SK-N-DZ (cell line): ENCODE data around the gene DMXL2.
"Not testable (repeated sequence)": the region's sequence is repeated elsewhere in the genome, so short reads cannot be mapped to it uniquely, and the experiment has no call there.

ENCODE experiments used
- DNase-seq: peaks from one replicate; pipeline ENCODE4 v3.0.0-alpha.2; 2015; ENCODE audit warnings: low spot score

DMXL2 gene

GRCh38 chr15:51494411-51495314 is 127.9 kb downstream of the DMXL2 start:
- DNase-seq: no peak

DNA sequence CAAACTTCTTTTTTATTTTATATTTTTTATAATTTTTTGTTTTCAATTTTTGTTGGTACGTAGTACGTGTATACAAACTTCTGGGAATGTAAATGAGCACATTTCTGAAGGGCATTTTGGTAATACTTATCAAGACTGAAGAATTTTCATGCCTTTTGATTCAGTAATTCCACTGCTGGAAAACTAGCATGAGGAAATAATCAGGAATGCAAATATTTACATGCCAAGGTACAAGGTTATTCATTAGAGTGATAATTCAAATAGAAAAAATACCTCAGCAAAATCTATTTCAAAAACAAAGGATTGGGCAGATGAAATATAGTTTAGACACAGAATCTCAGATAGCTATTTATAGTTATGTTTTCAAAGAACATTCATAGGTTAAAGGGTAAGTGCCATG is 128.7 kb downstream of the DMXL2 start:
- DNase-seq: no peak

DNA sequence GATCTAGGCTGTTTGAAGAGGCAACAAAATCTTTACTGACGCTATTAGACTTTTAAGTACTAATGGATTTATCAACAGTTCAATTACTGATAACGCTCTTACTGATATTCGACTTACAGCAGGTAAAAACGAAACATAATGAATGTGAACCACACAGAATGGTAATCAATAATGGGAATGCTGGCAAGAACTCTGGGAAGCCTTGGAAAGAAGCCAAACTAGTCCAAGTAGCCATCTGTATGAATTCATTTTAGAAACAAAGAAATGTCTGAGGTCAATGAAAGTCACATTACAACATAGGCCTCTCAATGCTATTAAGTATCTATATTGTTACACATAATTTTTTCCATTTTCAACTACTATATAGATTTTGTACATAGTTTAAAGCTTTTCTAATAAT is 130.0 kb downstream of the DMXL2 start:
- no peak for DNase-seq

DNA sequence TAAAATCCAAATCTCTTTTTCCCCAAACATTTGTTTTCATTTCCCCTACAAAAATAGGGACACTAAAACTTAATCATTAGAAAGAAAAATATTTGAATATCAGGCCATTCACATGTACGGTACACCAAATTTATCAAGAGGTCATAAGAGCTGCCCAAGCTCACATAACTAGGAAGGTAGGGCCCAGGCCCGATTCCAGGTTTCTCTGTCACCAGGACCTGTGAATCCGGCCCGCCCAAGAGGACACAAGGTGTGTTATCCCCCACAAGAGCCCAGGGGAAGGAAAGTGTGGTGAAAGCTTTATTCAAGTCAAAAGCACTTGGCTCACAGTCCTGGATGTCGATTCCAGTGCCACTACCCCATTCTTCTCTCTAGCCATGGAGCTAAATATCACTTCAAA is 130.6 kb downstream of the DMXL2 start:
- no peak for DNase-seq

DNA sequence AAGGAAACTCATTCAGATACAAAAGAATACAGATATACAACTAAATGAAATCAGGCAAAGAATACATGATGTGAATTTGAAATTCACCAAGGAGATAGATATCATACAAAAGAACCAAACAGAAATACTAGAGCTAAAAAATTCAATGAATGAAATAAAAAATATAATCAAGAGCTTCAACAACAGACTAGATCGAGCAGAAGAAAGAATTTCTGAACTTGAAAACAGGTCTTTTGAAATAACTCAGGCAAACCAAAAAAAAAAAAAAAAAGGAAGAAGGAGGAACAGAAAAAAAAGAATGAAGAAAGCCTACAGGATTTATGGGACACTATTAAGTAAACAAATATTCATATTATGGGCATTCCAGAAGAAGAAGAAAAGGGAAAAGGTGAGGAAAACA is 137.8 kb downstream of the DMXL2 start:
- no peak for DNase-seq

GRCh38 chr15:51483985-51484384 is 138.6 kb downstream of the DMXL2 start:
- DNase-seq: no peak

DNA sequence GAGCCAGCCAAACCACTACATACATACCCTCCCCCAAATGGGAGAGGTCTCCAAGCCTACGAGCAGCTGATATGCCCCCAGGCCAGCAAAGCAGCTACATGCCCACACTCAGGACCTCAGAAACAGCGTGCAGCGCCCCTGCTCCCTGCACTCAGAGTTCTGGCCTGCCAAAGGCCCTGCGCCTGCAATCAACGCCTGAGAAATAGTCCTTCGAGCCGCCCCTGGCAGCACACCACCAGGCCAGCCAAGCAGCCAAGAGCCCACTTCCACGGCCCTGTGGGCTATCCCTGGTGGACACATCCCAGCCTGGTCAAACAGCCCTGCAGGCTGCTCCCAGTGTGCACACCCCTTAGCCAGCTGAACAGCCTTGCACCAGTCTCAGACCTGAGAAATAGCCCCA is 139.1 kb downstream of the DMXL2 start:
- no peak for DNase-seq

DNA sequence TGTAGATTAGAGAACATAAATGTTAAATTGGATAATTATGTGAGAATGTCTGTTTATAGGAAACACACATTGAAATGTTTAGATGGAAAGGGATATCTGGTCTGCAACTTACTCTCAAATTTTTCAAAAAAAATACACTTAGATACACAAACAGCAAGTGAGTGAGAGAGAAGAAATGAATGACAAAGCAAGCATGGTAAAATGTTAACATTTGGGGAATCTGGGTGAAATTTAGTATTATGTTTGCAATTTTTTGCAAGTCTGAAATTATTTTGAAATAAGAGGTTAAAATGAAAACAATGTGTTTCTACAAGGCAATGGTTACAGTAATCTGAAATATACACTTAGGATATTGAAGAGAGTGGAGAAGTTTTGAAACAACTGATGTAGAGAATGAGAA is 146.8 kb downstream of the DMXL2 start:
- no peak for DNase-seq

- no peak for DNase-seq
Observed at GRCh38 chr15:51470512-51470911, 152.1 kb downstream of the DMXL2 start.

DNA sequence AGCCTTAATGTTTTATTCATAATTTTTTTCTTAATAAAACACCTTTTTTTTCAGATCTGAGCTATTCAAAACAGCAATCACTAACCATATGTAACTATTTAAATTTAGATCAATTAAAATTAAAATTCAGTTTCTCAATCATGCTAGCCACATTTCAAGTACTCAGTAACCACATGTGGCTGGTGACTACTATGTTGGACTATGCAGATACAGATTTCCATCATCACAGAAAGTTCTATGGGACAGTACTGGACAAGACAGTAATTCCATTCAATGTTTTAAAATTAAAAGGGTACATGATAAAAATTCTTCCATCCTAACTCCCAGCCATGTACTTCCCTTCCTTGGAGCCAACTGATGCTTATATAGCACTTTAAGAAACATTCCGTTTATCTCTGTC is 161.8 kb downstream of the DMXL2 start:
- DNase-seq: no peak

DNA sequence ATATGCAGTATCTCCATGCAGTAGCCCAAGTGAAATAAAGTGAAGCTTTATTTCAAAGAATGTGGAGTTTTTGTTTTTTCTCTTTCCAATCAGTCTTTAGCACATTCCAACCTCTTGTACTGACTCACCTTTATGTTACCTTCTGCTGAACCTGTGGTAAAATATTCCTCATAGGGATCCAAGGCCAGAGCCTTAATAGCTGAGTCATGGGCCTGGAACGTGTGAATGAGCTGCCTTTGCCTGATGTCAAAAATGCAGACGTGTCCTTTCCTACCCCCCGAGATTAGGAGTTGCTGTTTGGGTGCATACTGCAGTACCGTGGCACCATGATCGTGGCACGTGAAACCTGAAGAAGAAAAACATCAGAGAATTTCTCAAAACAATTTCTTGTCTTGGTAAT is 172.6 kb downstream of the DMXL2 start:
- DNase-seq: no peak

DNA sequence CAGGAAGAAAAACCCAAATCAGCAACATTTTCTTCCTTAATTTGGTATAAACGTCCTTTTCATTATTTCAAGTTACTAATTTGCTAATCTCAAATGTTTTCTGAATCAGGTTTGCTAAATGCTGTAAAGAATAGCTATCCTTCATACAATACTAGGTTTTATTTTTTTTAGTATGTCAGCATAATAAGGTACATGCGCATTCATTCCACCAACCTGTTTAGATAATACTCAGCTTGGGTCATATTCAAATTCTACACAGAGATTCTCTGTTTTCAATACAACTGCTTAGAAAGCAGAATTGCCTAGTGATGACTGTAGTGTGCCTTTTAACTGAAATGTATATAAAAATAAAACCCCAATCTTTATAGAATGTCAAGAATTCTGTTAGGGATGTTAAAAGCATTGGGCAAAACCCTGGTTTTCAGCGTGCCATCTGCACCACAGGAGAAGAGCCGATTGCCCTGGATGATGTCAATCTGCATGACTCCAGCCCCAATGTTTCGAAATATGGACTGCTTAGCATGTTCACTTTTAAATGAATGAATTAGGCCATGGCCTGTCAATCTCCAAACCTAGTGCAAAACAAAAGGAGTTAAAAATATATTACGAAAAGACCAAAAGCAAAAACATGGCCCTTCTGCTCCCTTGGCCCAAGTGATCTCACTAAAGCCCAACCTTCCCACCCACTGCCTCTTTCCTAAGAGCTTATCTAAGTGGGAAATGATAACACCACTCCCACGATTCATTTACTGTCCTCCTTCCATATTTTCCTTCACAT is 173.8 kb downstream of the DMXL2 start:
- DNase-seq: no peak

- no peak for DNase-seq
Observed at GRCh38 chr15:51447855-51448621, 174.5 kb downstream of the DMXL2 start.

DNA sequence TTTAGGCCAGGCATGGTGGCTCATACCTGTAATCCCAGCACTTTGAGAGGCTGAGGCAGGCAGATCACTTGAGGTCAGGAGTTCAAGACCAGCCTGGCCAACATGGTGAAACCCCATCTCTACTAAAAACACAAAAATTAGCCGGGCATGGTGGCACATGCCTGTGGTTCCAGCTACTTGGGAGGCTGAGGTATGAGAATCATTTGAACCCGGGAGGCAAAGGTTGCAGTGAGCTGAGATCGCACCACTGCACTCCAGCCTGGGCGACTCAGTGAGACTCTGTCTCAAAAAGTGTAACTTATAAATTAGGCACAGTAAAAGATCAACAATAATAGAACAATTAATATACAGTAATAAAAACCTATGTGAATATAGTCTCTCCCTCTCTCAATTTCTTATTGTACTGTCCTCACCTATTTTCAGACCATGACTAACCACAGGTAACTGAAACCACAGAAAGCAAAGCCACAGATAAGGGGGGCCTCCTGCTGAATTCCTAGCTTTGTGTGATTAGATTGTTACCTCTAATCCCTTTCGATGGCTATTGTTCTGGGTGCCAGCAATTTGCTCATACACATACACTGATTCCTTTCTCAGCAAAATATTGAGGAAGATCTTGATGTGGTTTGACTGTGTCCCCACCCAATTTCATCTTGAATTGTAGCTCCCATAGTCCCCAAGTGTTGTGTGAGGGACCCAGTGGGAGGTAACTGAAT is 176.4 kb downstream of the DMXL2 start:
- not testable (repeated sequence) for DNase-seq

DNA sequence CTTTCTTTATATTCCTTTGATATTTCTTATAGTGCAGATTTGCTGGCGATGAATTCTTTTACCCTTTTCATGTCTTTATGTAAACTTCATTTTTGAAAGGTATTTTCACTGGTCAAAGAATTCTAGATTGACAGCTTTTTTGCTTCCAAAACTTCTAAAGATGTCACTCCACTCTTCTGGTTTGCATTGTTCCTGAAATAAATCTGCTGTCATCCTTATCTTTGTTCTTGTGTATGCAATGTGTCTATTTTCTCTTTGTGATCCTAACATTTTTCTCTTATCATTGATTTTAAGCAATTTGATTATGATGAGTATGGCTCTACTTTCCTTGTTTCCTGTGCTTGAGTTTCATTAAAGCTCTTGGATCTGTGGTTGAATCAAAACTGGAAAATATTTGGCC is 177.8 kb downstream of the DMXL2 start:
- DNase-seq: no peak

GRCh38 chr15:51444112-51444511 is 178.5 kb downstream of the DMXL2 start:
- no peak for DNase-seq

GRCh38 chr15:51443282-51443914 is 179.2 kb downstream of the DMXL2 start:
- no peak for DNase-seq

- DNase-seq: no peak
Observed at GRCh38 chr15:51438526-51438925, 184.0 kb downstream of the DMXL2 start.

DNA sequence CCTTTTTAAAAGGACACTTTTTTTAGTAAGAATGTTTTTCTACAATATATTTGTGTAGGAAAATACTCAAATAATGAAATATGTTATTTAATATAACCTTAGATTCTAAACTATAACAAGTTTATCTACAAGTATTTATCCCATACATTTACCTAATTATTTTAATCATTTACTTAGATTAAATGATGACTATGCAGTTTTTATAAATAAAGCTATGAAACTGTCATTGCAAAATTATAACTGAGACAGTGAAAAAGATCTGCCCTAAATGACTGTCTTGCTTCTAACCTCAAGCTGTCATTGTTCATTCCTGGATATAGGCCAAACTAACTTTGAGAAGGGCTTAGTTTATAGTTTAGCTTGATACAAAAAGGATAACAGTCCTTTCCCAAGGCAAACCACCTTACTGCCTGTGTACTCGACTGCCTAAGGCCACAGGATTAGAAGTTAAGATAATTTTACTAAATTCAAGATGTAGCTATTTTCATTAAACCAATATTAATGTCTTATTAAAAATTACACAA is 197.0 kb downstream of the DMXL2 start:
- DNase-seq: no peak

DNA sequence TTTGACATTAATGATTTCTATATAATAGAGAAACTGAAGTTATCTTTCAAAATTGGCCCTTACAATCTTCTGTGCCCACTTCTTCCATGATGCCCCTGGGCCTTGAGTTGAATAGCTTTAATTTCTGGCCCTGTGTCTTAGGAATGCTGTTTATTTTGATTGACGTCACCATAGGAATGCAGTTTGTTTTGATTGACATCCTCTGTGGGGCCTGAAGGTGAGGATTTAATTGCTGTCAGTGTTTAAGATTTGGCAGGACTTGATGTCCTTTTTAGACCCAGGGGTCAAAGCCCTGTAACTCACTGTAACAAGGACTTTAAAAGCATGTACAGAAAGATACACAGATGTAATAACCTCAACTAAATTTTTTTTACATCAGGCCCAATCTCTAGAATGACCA is 197.8 kb downstream of the DMXL2 start:
- no peak for DNase-seq

DNA sequence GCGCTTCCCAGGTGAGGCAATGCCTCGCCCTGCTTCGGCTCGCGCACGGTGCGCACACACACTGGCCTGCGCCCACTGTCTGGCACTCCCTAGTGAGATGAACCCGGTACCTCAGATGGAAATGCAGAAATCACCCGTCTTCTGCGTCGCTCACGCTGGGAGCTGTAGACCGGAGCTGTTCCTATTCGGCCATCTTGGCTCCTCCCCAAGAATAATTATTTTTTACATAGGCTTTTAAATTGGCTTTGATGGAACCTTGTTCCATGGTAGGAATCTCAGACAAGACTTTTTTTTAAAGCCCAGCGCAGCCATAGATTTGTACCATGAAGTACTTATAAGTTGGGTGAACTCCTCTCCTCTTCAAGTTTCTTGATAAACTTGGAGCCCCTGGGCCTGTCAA is 199.5 kb downstream of the DMXL2 start:
- not testable (repeated sequence) for DNase-seq
